NCI-H2196 (cell line): ENCODE measurements around the gene TLE3.

Source experiments
- DNase-seq: peaks from one replicate; lab custom pipeline; 2025; ENCODE audit not compliant: unreplicated experiment; lab: John Stamatoyannopoulos, UW

Gene TLE3

GRCh38 chr15:70049701-70050301 lies 47.9 kb downstream of the TLE3 start:
- DNase-seq, result no peak

- DNase-seq, result no peak
Observed at GRCh38 chr15:70048578-70049514, 48.9 kb downstream of the TLE3 start.

DNA sequence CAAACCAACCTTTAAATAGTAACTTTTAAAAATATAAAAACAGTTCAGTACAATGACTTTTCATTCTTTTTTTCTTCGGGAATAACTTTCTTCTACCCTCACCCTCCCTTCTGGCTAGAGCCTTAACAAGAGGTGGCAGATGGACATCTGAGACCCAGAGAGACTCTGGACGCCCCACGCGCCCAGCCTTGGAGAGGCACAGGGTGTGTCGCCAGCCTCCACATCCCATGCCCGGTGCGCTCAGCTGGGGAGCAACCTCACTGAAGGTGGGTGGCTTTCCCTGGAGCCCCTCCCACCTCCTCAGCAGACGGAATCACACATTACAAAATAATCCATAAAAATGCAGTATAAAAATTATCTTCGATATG lies 49.5 kb downstream of the TLE3 start:
- no peak for DNase-seq

- no peak for DNase-seq
Observed at GRCh38 chr15:70047386-70048197, 50.1 kb downstream of the TLE3 start.

- no peak for DNase-seq
Observed at GRCh38 chr15:70046679-70047369, 50.9 kb downstream of the TLE3 start.

DNA sequence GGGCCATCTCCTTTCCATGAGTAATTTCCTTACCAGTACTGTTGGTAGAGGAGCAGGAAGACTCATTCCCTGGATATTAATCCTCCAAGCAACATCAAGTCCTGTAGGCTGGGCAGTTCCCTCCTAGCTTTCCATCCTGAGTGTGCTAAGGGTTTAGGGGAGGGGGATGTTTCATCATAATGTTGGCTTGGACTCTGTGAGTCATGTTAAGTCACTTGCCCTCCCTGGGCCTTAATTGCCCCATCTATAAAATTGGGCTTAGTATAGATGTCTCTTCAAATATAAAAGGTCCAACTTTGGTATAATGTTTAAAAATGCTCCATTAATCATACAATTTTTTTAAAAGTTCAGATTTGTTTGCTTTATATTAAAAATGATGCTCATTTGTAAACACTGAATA lies 52.7 kb downstream of the TLE3 start:
- DNase-seq, result no peak

- no peak for DNase-seq
Observed at GRCh38 chr15:70044168-70044567, 53.5 kb downstream of the TLE3 start.

- DNase-seq, result no peak
Observed at GRCh38 chr15:70043590-70043989, 54.1 kb downstream of the TLE3 start.

DNA sequence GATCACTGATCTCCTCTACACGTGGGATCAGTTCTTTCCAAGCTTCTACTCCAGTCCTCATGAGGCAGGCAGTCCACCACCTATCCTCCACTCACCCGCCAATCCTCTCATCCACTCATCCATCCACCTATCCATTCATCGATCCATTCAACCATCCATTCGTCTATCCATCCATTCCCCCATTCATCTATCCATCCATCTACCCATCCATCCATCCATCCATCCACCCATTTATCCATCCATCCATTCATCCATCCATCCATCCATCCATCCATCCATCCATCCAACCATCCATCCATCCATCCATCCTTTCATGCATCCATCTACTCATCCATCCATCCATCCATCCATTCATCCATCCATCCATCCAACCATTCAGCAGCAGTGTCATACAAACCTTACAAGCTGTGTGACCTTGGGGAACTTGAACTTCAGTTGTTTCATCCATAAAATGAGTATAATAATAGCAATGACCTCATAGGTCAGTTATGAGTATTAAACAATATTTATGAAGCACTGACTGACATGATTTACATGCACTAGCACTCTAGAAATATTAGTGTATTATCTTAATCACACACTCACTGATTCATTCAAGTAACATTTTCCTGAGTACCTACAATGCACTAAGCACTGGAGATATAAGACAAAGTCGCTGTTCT lies 55.0 kb downstream of the TLE3 start:
- no peak for DNase-seq

GRCh38 chr15:70039917-70040316 lies 57.8 kb downstream of the TLE3 start:
- DNase-seq, result no peak

DNA sequence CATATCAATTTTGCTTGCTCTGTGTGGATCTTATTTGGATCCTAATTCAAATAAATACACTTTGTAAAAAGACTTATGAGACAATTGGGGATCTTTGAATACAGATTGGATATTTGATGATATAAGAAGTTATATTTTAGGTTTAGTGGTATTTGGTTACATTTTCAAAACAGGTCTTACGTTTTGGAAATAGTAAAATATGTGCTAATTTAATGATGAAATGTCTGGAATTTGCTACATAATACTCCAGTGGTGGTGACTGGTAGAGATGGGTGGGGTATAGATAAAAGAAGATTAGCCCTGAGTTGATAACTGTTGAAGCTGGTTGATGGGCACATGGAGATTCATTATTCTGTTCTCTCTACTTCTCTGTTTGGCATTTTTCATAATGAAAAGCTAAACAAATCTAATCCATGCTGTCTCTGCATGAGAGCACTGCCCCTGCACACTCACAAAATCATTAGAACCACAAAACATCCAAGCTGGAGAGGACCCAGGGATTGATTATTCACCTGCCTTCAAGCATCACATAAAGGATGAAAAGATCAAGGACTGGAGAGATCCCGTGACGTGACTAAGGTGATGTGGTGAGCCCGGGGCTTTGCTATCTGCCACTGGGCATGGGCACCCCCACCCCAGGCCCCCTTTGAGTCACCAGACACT lies 58.9 kb downstream of the TLE3 start:
- DNase-seq, result no peak

GRCh38 chr15:70037292-70037640 lies 60.5 kb downstream of the TLE3 start:
- DNase-seq, result no peak

DNA sequence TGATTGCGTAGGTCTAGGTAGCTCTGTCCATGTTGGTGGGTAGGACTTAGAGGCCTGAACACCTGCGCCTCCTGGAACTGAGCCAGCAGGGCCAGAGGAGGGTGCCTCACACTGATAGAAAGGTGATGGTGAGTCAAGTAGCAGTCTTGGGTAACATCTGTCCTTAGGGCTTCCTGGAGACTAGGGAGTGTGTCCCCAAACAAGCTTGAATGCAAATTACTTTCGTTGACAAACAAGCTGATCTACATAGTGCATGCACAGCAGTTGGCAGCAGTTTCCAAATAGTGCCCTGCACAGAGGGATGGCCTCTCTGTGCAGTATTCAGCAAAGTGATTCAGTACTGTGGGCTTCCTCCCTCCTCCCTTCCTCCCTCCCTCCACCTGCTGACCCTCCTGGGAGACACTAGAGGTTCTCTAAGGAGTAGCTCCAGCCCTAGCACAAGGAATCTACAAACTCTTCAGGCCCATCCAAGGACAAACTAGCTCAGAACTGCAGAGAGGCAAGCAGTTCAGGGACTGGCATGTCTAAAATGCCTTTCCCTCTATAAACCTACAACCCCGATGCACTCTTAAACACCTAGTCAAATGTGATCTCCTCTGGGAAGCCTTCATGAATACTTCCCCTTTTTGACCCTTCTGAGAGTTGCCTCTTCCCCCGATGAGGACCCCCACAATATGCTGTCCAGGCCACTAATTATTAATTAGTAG lies 61.0 kb downstream of the TLE3 start:
- DNase-seq, result peak; percentile 72

DNA sequence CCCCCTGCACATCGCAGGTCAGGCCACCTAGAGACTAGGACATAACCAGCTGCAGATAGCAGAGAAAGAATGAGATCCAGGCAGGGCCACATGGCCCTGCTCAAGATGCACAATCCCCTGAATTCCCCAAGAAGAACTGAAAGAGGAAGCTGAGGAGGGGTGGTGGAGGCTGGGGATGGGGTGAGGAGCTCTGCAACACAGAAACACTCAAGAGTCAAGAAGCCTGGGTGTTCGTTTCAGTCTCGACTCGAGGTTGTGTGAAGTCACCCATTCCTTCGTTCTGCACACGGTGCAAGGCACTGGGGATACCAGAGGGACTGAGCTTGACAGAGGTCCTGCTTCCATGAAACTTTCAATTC lies 62.0 kb downstream of the TLE3 start:
- DNase-seq, result no peak

DNA sequence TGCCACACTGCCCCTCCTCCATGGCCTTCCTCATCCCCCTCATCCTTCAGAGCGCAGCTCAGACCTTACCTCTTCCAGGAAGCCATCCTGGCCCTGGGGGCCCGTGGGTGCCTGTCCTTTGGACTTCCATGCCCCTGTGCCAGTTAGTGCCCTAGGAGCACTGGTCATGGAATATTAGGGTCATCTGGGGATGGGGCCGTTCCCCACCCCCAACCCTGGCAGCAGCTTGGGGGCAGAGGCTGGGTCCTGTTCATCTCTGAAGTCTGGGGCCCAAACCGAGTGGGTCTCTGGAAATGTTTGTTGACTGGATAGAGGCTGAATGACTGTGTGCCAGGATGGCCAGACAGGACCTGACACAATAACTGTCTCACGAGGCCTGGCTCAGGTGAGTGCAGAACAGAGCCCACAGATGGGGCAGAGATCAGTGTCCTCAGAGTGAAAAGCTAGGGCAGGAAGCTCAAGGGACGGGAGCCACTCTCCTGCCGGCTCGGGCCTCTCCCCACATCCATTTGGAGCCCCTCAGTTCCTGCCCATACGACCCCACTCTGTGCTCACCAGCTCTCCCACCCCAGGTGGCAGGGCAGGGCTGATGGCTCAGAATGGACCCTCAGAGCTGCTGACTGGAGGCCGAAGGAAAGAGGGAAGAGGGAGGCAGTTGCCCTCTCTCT lies 62.5 kb downstream of the TLE3 start:
- no peak for DNase-seq

DNA sequence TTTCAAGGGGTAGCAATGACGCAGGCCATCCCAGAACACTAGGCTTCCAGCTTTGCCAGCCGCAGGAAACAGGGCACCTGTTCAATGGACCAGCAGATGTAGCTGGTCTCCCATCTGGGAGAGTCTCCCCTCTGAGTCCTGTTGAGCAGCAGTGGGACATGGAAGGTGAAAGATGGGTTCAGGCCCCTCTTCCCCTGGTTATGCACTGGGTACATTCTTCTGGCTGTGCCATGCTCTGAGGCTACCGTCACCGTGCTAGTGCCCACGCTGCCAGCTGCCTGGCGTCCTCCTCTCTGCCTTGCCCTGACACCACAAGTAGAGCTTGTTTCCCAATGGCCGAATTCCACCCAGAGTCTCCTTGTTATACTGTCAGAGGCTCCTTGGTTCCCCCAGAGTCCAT lies 63.1 kb downstream of the TLE3 start:
- DNase-seq, result no peak

DNA sequence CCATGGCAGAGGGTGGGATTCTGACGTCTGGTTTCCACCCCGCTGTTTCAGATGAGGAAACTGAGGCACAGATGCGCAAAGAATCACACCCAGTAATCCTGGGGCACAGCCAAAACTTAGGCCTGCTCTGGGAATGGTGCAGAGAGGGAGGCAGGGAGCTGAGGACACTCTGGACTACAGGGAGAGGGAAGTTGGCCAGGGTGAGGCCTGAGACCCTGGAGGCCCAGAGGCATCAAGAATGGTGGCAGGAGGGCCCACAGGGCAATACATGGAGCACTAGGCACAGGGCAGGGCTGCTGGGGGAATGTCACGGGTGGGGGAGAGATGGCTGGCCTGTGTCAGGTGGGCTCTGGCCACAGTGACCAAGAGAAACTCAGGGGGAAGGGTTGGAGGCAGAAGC lies 63.6 kb downstream of the TLE3 start:
- no peak for DNase-seq

DNA sequence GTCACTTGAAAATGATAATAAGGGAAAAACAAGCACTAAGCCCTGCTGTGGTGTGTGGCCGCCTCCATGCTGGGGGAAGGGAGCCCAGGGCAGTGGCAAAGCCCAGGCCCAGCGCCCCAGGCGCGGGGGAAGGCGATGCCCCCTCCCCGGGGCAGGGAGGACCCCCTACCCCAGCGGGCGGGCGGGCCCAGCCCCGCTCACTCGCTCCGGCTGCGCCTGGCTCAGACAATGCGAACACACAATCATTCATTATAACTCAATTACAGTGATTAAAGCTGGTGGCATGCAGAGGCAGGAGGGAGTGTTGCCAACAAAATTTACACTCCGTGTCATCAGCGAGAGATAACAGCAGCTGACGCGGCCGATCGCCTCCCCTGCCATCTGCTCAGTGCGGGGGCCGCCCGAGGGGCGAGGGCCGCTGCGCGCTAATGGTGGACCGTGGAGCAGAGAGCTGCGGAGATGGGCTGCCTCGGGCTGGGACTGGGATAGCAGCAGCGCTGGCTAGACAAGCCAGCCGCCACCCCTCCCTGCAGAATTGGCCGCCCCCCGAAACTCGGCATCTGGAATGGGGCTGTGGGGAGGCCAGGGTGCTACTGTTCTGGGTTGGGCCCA lies 64.1 kb downstream of the TLE3 start:
- no peak for DNase-seq

GRCh38 chr15:70033109-70033508 lies 64.6 kb downstream of the TLE3 start:
- DNase-seq, result no peak
